Activated CD4-positive, CD25-positive, alpha-beta regulatory T cell treated with anti-CD3 and anti-CD28 coated beads, Interleukin-2, amount 50 U/mL, for 24 hours (primary cell): ENCODE data around the gene RREB1.

ENCODE experiments used
- ATAC-seq, 2 donors: fragments of 150-1000 bp; cut with Tn5 transposase; one replicate each; pipeline ENCODE4 v1.10.0; 2021; ENCODE audit warnings: mild to moderate bottlenecking in 1 of 2, moderate library complexity in 1 of 2

RREB1 gene

DNA sequence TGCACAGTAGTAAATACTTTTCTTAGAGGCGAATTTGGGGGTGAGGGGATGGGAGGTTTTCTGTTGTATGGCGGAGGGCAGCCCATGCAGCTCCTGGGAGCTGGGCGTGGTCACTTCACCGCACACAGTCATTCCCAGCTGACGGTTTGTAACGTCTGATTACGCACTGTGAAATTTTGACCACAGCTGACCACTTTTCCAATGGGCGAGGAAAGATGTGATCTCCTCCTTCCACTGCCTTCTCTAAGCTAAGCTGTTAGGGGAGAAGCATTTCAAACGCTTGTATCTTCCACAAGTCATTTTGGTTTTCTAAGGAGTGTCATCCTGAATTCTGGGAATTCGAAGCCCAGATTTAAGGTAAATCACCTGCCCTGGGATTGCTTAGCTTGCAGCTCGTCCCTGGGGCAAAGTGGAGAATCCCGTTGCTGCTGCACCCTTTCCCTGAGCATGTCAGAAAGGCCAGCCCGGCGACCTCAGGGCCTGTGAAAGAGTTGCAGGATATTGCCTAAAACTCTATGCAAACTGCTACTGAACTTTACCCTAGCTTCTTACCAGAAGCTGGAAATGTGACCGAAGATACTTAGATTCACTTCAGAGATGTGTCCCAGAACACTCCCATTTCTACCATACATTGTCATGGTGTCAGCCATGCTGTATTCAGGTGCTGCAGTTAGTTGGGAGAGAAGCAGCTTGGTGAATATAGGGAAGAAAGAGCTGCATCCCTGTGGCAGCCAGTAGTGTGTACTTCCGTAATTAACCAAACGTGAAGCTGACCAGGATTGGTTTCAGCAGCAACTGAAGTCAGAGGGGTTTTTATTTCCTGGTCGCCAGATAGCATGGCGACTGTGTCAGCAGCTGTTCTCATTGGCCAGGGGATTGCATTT lies 58.9 kb downstream of the RREB1 start:
- ATAC-seq: no peak

DNA sequence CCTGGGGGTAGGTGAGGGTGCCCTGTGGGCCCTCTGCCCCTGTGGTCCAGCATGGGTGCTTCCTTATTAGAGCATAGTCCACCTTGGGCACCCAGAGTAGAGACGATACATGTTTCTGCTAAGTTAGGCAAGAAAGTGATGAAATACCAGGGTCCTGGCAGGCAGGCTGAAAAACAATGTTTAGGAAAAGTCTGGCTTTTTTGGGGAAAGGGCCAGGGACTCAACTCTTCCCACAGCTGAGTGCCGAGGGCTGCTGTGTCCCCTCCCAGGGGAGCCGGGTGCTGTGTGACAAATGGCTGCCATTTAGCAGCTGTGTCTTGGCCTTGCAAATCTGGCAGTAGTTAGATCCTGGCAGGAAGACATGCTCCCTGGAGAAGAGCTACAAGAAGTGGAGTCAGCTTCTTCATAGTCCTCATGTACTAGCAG lies 61.5 kb downstream of the RREB1 start:
- ATAC-seq: no peak

GRCh38 chr6:7170117-7170732 lies 62.5 kb downstream of the RREB1 start:
- no peak for ATAC-seq

GRCh38 chr6:7171119-7171518 lies 63.4 kb downstream of the RREB1 start:
- ATAC-seq: no peak

DNA sequence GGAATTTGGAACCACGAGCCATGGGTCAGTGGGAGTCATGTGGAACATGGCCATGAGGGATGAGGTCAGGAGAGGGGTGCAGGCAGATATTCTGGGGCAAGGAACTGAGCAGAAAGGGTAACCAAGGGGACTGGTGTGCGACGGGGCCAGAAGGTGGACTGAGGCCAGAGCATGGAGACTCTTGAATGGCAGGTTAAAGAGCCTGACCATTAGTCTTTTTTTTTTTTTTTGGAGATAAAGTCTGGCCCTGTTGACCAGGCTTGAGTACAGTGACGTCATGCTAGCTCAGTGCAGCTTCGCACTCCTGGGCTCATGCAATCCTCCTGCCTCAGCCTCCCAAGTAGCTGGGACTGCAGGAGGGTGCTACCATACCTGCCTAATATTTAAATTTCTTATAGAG lies 64.0 kb downstream of the RREB1 start:
- no peak for ATAC-seq

GRCh38 chr6:7172649-7173048 lies 64.9 kb downstream of the RREB1 start:
- ATAC-seq: no peak

DNA sequence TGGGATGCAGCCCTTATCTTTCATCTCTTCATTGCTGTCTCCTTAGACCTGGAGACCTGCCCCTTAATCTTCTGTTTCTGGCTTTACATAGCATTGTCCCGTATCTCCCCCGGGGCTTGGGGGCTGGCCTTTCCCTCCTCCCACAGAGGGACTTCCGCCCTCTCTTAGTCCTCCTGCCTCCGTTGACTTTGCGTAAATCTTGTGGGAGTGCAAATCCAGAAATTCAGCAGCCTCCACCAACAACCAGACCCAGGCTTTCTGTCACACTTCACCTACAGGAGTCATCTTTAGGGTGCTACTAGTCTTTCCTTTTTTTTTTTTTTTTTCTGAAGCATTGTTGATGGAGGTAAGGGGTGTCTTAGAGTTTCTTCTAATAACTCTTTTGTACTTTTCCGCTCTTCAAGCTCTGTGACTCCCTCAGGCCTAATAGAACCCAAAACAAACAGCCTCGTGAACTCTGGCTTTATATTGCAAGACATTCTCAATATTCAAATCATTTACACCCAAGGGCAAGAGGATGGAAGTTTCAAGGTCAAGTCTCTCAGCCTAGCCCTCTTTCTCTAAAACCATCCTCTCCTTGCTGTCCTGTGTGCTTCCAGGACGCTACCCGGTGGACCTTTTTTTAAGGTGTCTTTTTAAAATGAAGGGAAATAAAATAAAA lies 66.2 kb downstream of the RREB1 start:
- no peak for ATAC-seq

DNA sequence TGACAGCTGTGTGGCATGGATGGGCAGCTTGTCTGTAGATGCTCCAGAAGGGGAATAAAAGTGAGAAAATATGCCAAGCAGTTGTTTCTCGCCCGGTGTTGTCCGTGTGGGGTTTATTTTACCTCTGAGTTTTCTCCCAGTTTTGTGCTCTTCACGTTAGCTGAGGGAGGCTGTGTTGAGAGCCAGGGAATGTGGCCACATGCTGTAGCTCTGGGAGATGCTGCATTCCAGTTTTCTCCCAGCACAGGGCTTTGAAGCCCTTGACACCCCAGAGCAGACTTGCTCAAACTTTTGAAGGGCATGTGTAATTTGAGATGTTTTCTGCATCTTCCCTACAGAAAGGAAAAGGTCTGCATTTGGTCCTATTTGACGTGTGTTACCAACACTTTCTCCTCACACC lies 67.7 kb downstream of the RREB1 start:
- no peak for ATAC-seq

DNA sequence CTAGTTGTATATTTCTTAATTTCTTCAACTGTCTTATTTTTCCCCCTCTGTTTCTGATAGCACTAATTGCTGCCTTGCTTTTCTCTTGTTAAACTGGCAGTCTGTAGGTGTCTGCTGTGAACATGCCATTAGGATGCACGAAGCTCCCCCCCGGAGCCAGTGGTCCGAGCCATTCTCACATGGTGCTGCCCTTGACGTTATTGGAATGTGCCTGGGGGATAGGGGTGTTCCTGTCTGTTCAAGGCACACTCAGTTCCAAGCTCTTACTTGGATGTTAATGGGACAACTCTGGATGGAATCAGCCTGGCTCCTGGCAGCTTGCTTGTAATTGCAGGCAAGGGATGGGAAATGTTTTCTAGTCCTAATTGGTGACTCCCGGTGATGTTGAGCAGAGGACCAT lies 68.4 kb downstream of the RREB1 start:
- no peak for ATAC-seq

- ATAC-seq: no peak
Observed at GRCh38 chr6:7178280-7178679, 70.5 kb downstream of the RREB1 start.

DNA sequence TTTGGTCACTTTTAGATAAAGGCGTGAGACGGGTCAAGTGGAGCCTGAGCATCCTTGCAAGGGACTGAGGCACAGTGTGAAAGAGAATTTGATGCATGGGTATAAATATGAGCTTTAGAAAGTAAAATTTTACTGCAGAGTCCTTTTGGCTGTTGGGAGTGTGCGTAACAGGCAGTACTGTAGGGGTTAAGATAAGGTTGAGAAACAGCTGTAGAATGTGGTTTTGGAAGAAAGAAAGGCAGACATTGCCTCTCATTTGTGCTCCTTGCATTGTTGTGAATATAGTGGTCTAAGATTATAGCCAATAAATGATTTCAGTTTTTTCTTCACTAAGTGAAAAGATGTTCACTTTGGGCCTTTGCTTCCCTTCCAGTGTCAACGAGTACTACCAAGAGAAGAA lies 73.0 kb downstream of the RREB1 start:
- ATAC-seq: no peak

GRCh38 chr6:7183707-7184106 lies 75.9 kb downstream of the RREB1 start:
- no peak for ATAC-seq

GRCh38 chr6:7184502-7184901 lies 76.7 kb downstream of the RREB1 start:
- no peak for ATAC-seq

GRCh38 chr6:7185561-7185960 lies 77.8 kb downstream of the RREB1 start:
- no peak for ATAC-seq

DNA sequence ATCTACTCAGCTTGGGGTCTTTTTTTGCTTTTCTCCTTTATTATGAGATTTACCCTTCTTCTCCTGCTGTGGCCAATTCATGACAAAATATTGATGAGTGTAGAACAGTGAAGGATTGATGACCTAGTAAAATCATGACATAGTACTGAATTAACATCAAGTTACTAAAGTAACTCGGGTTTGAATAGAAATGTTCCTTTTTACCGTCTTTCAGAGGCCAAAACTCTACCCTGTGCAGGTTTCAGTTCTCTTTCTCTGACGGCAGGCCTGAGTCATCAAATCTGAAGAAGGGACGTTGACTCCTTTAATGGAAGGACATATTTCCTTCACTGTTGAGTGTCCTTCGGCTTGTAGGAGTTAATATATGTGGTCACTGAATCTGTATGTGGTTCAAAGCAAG lies 80.7 kb downstream of the RREB1 start:
- ATAC-seq: peak in 1 of 2 donors; percentile 35

DNA sequence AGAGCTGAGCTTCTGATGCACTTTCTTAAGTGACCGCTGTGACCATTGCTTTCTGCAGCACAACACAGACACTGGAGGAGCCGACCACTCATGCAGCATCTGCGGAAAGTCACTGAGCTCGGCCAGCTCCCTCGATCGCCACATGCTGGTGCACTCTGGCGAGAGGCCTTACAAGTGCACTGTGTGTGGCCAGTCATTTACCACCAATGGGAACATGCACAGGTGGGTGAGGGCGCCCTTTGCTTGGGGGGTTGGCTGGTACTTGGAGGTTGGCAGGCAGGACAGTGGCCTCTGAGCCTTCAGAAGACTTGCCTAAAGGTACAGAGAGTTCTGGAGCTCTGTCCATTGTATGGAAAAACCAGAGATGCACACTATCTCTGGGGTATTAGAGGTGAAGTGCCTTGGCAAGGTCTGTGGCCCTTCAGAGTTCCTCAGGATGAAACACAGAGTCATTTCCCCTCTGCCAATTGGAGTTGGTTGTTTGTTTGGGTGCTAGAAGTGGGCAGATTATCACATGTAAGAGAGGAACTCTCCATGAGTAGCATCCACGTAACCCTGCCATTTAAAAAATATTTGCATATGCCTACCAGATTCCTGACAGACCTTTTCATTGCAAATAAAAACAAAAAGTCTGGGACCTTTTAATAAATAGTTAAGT lies 81.5 kb downstream of the RREB1 start:
- no peak for ATAC-seq

GRCh38 chr6:7190791-7191190 lies 83.0 kb downstream of the RREB1 start:
- ATAC-seq: no peak

- no peak for ATAC-seq
Observed at GRCh38 chr6:7193122-7193521, 85.4 kb downstream of the RREB1 start.

- ATAC-seq: no peak
Observed at GRCh38 chr6:7194657-7195056, 86.9 kb downstream of the RREB1 start.

GRCh38 chr6:7195339-7196018 lies 87.7 kb downstream of the RREB1 start:
- no peak for ATAC-seq

- ATAC-seq: no peak
Observed at GRCh38 chr6:7196019-7196402, 88.2 kb downstream of the RREB1 start.

DNA sequence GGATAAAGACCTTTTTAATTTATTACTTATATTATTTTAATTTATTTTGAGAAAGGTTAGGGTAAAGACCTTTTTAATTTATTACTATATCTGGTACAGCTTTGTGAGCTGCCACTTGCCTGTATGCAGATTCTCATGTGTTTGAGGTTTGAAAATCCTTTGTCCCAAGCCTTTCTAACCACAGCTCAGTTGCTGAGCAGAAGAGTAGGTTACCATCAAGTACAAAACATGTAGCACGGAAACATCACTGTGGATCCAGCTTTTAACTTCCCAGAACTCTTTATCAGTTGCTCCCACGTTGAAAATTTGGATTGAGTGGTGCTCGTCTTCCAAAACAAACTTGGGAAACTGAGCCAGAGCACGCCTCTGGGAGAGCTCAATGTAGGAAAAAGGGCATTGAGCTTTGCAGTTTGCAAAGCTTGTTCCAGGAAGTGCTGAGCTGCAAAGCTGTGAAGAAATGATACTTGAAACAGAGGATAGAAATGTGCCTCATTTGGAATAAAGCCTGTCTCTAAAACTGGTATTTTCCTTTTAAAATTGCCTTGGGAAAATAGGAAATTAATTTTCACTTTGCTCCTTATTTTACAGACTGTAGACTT lies 89.0 kb downstream of the RREB1 start:
- no peak for ATAC-seq
